ENCODE results near the gene MARCHF4.

Gene MARCHF4

GRCh38 chr2:216348756-216349308 is 23.5 kb downstream of the MARCHF4 start:
- no peak for DNase-seq

- no peak for DNase-seq
Measured at GRCh38 chr2:216346781-216347180, 25.5 kb downstream of the MARCHF4 start.

GRCh38 chr2:216345846-216346245 is 26.4 kb downstream of the MARCHF4 start:
- DNase-seq, result no peak

- DNase-seq, result no peak
Measured at GRCh38 chr2:216344950-216345300, 27.4 kb downstream of the MARCHF4 start.

- no peak for DNase-seq
Measured at GRCh38 chr2:216344206-216344949, 27.9 kb downstream of the MARCHF4 start.

GRCh38 chr2:216343221-216343980 is 28.9 kb downstream of the MARCHF4 start:
- no peak for DNase-seq

GRCh38 chr2:216341121-216341520 is 31.2 kb downstream of the MARCHF4 start:
- no peak for DNase-seq

- DNase-seq, result no peak
Measured at GRCh38 chr2:216340280-216340631, 32.0 kb downstream of the MARCHF4 start.

- peak; percentile 58 for DNase-seq
Measured at GRCh38 chr2:216339456-216340279, 32.6 kb downstream of the MARCHF4 start.

GRCh38 chr2:216335252-216335651 is 37.0 kb downstream of the MARCHF4 start:
- no peak for DNase-seq

- DNase-seq, result no peak
Measured at GRCh38 chr2:216328347-216328746, 43.9 kb downstream of the MARCHF4 start.

- DNase-seq, result no peak
Measured at GRCh38 chr2:216327447-216327935, 44.8 kb downstream of the MARCHF4 start.
